ENCODE data around the gene ZNF581.

ZNF581 gene

DNA sequence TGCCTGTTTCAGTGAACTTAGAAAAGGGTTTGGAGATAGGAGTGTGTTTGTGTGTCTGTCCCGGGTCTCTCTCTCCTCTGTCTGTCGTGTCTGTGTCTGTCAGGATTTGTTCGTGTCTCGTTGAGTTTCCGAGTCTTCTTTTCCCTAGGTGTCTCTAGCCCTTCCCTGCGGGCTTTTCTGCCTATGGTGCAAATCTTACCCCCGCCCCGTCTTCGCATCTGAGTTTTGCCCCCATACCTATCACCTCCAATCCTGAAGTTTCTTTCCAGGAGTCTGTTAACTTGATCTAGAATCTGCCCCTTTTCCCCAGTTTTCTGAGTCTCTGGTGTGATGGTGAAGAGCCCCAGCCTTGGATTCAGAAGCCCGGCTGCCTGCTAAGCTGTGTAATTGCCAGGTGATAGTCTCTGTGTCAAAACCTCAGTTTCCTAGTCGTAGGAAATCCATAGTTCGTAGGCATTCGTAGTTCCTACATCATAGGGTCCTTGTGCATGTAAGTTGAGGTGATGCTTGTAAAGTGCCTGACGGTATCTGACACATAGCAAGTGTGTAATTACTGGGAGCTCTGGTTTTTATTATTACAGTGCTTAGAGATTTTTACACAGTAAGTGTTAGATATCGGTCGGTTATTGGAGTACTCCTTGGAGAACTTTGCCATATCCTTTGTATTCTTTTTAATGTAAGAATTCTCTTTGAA, 32.4 kb downstream of the ZNF581 start:
- no peak for TF ChIP-seq POLR2A (IDR thresholded peaks at IDR 0.05; ENCODE audit: low read depth, low read length)
- FAIRE-seq = no peak
- DNase-seq (ENCODE audit: insufficient read length, low spot score) = no peak

DNA sequence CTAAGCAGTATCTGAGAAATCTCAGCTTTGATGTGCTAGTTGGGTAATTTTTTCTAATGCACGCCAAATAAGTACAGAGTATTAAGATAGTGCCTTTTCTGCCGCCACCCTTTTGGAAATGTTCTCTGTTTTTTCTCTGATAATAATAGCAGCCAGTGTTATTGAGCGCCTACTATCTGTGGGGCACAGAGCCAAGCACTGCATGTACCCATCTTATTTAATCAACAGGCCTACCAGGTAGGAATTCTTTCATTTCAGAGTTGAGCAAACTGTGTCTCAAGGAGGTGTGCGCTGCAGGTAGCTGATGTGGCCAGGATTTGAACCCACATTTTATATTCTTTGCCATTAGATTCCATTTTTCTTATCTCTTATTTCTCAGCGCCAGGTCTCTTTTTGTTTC, 32.9 kb downstream of the ZNF581 start:
- DNase-seq (ENCODE audit: insufficient read length, low spot score) (no peak), FAIRE-seq (no peak)
- TF ChIP-seq POLR2A (IDR thresholded peaks at IDR 0.05; ENCODE audit: low read depth, low read length) = no peak

DNA sequence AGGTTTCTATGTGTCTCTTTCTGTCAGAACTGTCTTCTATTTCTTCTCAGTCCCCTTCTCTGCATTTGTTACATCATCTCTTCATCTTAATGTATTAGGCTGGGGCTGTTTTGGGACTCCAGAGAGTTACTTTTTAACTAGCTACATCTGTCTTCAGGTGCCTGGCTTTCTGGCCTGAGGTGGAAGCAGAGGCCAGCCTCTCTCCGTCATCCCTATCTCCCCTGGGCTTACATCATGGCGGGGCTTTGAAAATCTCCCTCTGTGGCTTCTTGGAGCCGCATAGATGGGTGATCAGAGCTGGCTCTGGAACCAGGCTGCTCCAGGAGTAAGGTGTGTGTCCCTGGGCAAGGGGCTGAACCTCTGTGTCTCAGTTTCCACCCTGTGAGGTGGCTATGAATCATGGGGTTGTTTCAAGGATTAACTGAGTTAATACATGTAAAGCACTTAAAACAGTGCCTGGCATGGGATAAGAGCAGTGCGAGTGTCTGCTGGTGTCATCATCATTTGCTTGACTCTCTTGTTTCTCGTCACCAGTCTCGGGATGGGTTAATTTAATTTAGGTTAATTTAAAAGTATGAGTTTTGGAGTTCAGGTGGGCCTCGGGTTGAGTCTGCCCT, 33.5 kb downstream of the ZNF581 start:
- FAIRE-seq (no peak), DNase-seq (ENCODE audit: insufficient read length, low spot score) (no peak)
- TF ChIP-seq POLR2A (IDR thresholded peaks at IDR 0.05; ENCODE audit: low read depth, low read length) = no peak

DNA sequence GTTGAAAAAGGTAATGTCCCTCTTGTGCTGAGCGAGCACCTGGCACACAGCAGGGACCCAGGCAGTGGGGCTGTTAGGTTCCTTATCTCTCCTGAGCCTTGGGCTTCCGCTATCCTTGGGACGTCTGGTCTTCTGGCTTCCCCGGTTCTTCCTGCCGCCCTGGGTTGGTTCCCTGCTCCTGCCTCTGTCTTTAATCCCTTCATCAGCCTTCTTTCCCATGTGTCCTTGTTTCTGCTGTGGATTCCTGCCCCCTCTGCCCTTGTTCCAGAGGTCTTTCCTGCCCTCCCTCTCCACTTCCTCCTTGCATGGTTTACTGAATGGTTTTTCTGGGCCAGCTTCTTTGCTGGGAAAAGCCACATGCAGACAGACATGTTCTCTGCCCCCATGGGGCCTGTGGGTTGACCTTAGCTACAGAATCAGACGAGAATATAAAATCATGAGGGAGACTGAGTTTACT, 34.2 kb downstream of the ZNF581 start:
- DNase-seq (ENCODE audit: insufficient read length, low spot score) = no peak
- no peak for TF ChIP-seq POLR2A (IDR thresholded peaks at IDR 0.05; ENCODE audit: low read depth, low read length)
- no peak for FAIRE-seq

GRCh38 chr19:55678121-55678671, 34.7 kb downstream of the ZNF581 start:
- FAIRE-seq (no peak), DNase-seq (ENCODE audit: insufficient read length, low spot score) (no peak)
- no peak for TF ChIP-seq POLR2A (IDR thresholded peaks at IDR 0.05; ENCODE audit: low read depth, low read length)

DNA sequence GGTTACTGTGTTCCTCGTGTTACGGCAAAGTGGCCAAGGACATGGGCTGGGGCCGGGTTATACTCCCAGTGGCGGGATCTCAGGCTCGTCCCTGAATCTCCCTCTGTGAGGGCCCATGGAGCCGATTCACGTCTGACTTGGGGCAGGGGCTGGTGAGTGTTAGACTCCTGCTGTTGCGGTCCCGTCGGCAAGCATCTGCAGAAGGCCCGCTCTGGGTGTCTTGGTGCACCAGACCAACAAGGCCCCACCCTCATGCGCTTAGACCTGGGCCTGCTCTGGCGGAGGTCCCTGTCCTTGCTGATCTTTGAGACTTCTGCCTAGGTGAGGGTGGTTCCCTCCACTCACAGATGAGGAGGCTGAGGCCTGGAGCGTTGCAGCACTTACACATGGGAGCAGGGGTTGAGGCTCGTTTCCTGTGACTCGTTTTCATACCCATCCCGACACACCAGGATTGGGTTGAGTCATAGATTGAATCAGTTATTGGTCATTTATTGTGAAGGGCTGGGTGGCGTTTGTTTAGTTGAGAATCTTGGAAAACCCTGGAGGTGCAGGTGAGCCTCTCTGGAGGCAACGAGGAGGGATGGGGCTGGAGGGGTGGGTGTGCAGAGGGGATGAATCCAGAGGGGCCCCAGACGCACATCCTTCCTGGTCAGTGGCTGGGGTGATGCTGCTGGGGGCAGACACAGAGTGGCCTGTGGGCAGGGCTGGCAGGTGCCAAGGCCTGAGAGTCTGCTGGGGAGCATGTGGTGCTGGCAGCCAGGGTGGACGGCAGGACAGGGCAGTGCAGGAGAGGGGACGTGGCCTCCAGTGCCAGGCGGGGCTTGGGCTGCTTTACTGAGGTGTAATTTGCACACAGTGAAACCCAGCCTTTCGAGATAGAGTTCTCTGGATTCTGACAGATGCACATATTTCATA, 36.2 kb downstream of the ZNF581 start:
- FAIRE-seq (no peak), DNase-seq (ENCODE audit: insufficient read length, low spot score) (peak; percentile 95)
- TF ChIP-seq POLR2A (IDR thresholded peaks at IDR 0.05; ENCODE audit: low read depth, low read length) = no peak

- no peak for TF ChIP-seq POLR2A (IDR thresholded peaks at IDR 0.05; ENCODE audit: low read depth, low read length)
- DNase-seq (ENCODE audit: insufficient read length, low spot score) = no peak
- FAIRE-seq = no peak
Observed at GRCh38 chr19:55680339-55681130, 37.1 kb downstream of the ZNF581 start.

DNA sequence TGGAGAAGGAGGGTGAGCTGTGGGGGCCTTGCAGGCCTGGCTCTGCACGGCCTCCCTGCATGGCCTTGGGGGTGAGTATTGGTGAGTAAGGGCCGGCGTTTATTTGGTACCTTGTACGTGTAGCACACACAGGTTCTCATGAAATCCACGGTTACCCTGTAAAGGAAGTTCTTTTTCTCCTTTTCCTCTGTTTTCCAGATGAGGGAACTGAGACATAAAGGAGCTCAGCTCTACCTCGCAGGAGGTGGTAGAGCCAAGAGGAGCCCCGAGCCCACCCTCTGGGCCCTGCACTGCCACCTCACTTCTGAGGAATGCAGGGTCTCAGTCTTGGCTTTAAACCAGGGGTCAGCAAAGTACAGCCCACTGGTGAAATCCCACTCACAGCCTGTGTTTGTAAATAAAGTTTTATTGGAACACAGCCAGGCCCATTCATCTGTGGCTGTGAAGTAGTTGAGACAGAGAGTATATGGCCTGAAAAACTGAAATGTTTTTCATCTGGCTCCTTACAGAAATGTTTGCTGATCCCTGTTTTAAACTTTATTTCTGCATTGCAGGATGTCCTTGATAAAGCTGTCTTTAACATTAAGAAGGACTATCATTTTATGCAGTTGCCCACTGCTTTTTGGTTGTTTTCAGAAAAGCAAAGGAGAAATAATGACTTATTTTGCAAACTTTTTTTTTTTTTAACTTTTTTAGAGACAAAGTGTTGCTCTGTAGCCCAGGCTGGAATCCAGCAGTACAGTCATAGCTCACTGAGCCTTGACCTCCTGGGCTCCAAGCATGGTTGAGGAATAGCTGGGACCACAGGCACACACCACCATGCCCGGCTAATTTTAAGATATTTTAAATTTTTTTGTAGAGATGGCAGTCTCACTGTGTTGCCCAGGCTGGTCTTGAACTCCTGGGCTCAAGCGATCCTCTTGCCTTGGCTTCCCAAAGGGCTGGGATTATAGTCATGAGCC, 38.0 kb downstream of the ZNF581 start:
- DNase-seq (ENCODE audit: insufficient read length, low spot score) (no peak), FAIRE-seq (no peak)

DNA sequence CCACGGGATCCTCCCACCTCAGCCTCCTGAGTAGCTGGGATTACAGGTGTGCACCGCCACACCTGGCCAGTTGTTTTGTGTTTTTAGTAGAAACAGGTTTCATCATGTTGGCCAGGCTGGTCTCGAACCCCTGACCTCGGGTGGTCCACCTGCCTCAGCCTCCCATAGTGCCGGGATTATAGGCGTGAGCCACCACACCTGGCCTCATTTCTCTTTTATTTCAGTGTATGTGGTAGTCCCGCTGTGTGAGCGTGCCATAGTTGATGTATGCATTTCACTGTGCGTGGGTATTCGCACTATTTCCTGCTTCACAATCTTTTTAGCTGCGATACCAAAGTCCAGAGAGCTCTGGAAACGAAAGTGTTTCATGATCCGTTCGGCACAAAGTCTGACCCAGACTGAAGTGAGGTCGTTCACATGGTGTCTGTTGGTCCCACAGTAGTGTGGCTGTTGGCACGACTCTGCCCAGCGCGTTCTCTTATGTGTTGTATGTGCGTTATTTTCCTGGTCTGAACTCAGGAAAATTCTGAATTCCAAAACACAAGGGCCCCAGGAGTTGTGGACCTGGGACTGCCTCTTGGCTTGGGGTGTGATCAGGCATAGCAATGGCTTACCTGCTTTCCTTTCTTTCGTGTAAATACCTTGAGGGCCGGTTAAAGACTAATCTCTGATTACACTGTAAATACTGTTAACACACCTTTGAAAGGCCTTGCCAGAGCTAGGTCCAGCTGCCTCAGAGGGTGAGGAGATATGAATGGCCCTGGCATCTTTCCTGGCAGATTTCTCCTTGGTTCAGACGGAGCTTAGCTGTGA, 40.2 kb downstream of the ZNF581 start:
- TF ChIP-seq POLR2A (IDR thresholded peaks at IDR 0.05; ENCODE audit: low read depth, low read length) = no peak
- FAIRE-seq (no peak), DNase-seq (ENCODE audit: insufficient read length, low spot score) (no peak)

More for the DNA sequence above, 38.0 kb downstream of the ZNF581 start:
- no peak for TF ChIP-seq POLR2A (IDR thresholded peaks at IDR 0.05; ENCODE audit: low read depth, low read length)

- FAIRE-seq = no peak
Observed at GRCh38 chr19:55684946-55685681, 41.7 kb downstream of the ZNF581 start.

GRCh38 chr19:55685776-55686175, 42.3 kb downstream of the ZNF581 start:
- no peak for TF ChIP-seq POLR2A (IDR thresholded peaks at IDR 0.05; ENCODE audit: low read depth, low read length)
- no peak for FAIRE-seq
- DNase-seq (ENCODE audit: insufficient read length, low spot score) = no peak

More at GRCh38 chr19:55684946-55685681, 41.7 kb downstream of the ZNF581 start:
- TF ChIP-seq POLR2A (IDR thresholded peaks at IDR 0.05; ENCODE audit: low read depth, low read length) = no peak
- no peak for DNase-seq (ENCODE audit: insufficient read length, low spot score)
